Measurements from ENCODE around the gene DGAT2.

Gene DGAT2

GRCh38 chr11:75785187-75785586 lies 16.6 kb downstream of the DGAT2 start:
- TF ChIP-seq JUND (IDR thresholded peaks at IDR 0.05; ENCODE audit: low read depth), result no peak
- no peak for DNase-seq (ENCODE audit: low read depth in 1 of 2, low spot score in 1 of 2)

GRCh38 chr11:75786101-75786736 lies 17.6 kb downstream of the DGAT2 start:
- in situ Hi-C loops (cut with HindIII; ENCODE audit: low pct_unique_long_range_greater_than_20kb, low sequenced_read_pairs), result no loop called here
- no peak for DNase-seq (ENCODE audit: low read depth in 1 of 2, low spot score in 1 of 2)
- no peak for TF ChIP-seq JUND (IDR thresholded peaks at IDR 0.05; ENCODE audit: low read depth)

More at GRCh38 chr11:75785187-75785586, 16.6 kb downstream of the DGAT2 start:
- in situ Hi-C loops (cut with HindIII; ENCODE audit: low pct_unique_long_range_greater_than_20kb, low sequenced_read_pairs), result no loop called here

GRCh38 chr11:75789521-75789920 lies 20.9 kb downstream of the DGAT2 start:
- in situ Hi-C loops (cut with HindIII; ENCODE audit: low pct_unique_long_range_greater_than_20kb, low sequenced_read_pairs), result no loop called here
- no peak for DNase-seq (ENCODE audit: low read depth in 1 of 2, low spot score in 1 of 2)
- TF ChIP-seq JUND (IDR thresholded peaks at IDR 0.05; ENCODE audit: low read depth), result no peak

- no peak for TF ChIP-seq JUND (IDR thresholded peaks at IDR 0.05; ENCODE audit: low read depth)
- DNase-seq (ENCODE audit: low read depth in 1 of 2, low spot score in 1 of 2), result peak in 1 of 2 experiments; percentile 29
- in situ Hi-C loops (cut with HindIII; ENCODE audit: low pct_unique_long_range_greater_than_20kb, low sequenced_read_pairs), result no loop called here
These were observed 22.4 kb downstream of the DGAT2 start for GRCh38 chr11:75790986-75791385.

GRCh38 chr11:75792127-75792731 lies 23.7 kb downstream of the DGAT2 start:
- no peak for DNase-seq (ENCODE audit: low read depth in 1 of 2, low spot score in 1 of 2)
- in situ Hi-C loops (cut with HindIII; ENCODE audit: low pct_unique_long_range_greater_than_20kb, low sequenced_read_pairs), result no loop called here
- no peak for TF ChIP-seq JUND (IDR thresholded peaks at IDR 0.05; ENCODE audit: low read depth)

GRCh38 chr11:75792997-75793800 lies 24.6 kb downstream of the DGAT2 start:
- DNase-seq (ENCODE audit: low read depth in 1 of 2, low spot score in 1 of 2), result no peak
- TF ChIP-seq JUND (IDR thresholded peaks at IDR 0.05; ENCODE audit: low read depth), result no peak
- in situ Hi-C loops (cut with HindIII; ENCODE audit: low pct_unique_long_range_greater_than_20kb, low sequenced_read_pairs), result no loop called here

GRCh38 chr11:75793966-75794365 lies 25.4 kb downstream of the DGAT2 start:
- no peak for DNase-seq (ENCODE audit: low read depth in 1 of 2, low spot score in 1 of 2)
- in situ Hi-C loops (cut with HindIII; ENCODE audit: low pct_unique_long_range_greater_than_20kb, low sequenced_read_pairs), result no loop called here
- no peak for TF ChIP-seq JUND (IDR thresholded peaks at IDR 0.05; ENCODE audit: low read depth)

GRCh38 chr11:75795276-75796090 lies 26.9 kb downstream of the DGAT2 start:
- no peak for DNase-seq (ENCODE audit: low read depth in 1 of 2, low spot score in 1 of 2)
- in situ Hi-C loops (cut with HindIII; ENCODE audit: low pct_unique_long_range_greater_than_20kb, low sequenced_read_pairs), result no loop called here
- no peak for TF ChIP-seq JUND (IDR thresholded peaks at IDR 0.05; ENCODE audit: low read depth)

- no peak for DNase-seq (ENCODE audit: low read depth in 1 of 2, low spot score in 1 of 2)
- no peak for TF ChIP-seq JUND (IDR thresholded peaks at IDR 0.05; ENCODE audit: low read depth)
- in situ Hi-C loops (cut with HindIII; ENCODE audit: low pct_unique_long_range_greater_than_20kb, low sequenced_read_pairs), result no loop called here
These were observed 27.5 kb downstream of the DGAT2 start for GRCh38 chr11:75796091-75796435.

- TF ChIP-seq JUND (IDR thresholded peaks at IDR 0.05; ENCODE audit: low read depth), result no peak
- no peak for DNase-seq (ENCODE audit: low read depth in 1 of 2, low spot score in 1 of 2)
- in situ Hi-C loops (cut with HindIII; ENCODE audit: low pct_unique_long_range_greater_than_20kb, low sequenced_read_pairs), result no loop called here
These were observed 28.5 kb downstream of the DGAT2 start for GRCh38 chr11:75797116-75797515.

- no peak for TF ChIP-seq JUND (IDR thresholded peaks at IDR 0.05; ENCODE audit: low read depth)
- in situ Hi-C loops (cut with HindIII; ENCODE audit: low pct_unique_long_range_greater_than_20kb, low sequenced_read_pairs), result no loop called here
- no peak for DNase-seq (ENCODE audit: low read depth in 1 of 2, low spot score in 1 of 2)
These were observed 29.2 kb downstream of the DGAT2 start for GRCh38 chr11:75797792-75798191.

GRCh38 chr11:75800136-75800675 lies 31.6 kb downstream of the DGAT2 start:
- TF ChIP-seq JUND (IDR thresholded peaks at IDR 0.05; ENCODE audit: low read depth), result no peak
- in situ Hi-C loops (cut with HindIII; ENCODE audit: low pct_unique_long_range_greater_than_20kb, low sequenced_read_pairs), result no loop called here
- DNase-seq (ENCODE audit: low read depth in 1 of 2, low spot score in 1 of 2), result no peak
